WERI-Rb-1 (cell line): ENCODE data around the gene TSHR.

Experiments used
- DNase-seq: peaks from one replicate; pipeline ENCODE4 v3.0.0-alpha.2; 2020
- H3K27ac ChIP-seq: fragments of 250-450 bp; sonication (Bioruptor Pico); 2 replicates; pipeline ENCODE4 v1.5.1; 2020; ENCODE audit warnings: mild to moderate bottlenecking, moderate library complexity
- H3K27me3 ChIP-seq: fragments of 250-450 bp; sonication (Bioruptor Pico); 2 replicates; pipeline ENCODE4 v1.5.1; 2021; ENCODE audit warnings: mild to moderate bottlenecking, low read depth, moderate library complexity; ENCODE audit not compliant: insufficient read depth, severe bottlenecking
- H3K36me3 ChIP-seq: fragments of 250-450 bp; sonication (Bioruptor Pico); 2 replicates; pipeline ENCODE4 v1.5.1; 2020; ENCODE audit warnings: mild to moderate bottlenecking, moderate library complexity
- H3K4me3 ChIP-seq: 2 replicates; pipeline ENCODE4 v1.5.1; 2011; ENCODE audit warnings: low read depth, mild to moderate bottlenecking, control low read depth, low read length
- H3K9me3 ChIP-seq: fragments of 250-450 bp; sonication (Bioruptor Pico); 2 replicates; pipeline ENCODE4 v1.5.1; 2021; ENCODE audit warnings: mild to moderate bottlenecking, moderate library complexity; ENCODE audit not compliant: severe bottlenecking
- TF ChIP-seq, protein P1 (sequence below): IDR thresholded peaks from 2 replicates; pipeline ENCODE4 v1.5.1; 2011; ENCODE audit warnings: low read depth, mild to moderate bottlenecking, control low read depth, inconsistent platforms, low read length

TSHR gene

DNA sequence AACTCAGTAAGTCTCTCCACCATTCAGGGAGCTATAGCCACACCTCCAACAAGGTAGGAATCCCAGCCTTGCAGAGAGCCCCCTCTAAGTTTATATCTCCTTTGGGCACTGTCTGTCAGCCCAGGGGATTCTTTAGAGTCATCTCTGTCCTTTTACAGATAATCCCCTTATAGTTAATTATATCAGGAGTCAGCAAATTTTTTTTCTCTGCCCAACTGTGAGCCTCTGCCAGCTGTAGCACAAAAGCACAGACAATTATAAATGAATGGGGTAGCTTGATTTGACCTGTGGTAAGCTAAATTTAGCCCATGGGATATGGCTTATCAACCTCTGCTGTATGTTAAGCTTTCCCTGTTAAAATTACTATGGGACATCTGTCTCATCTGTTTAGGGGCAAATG, 22.1 kb upstream of the TSHR start:
- no peaks in the 10 kb centered on the region for H3K27me3 ChIP-seq
- no peak for DNase-seq
- H3K4me3 ChIP-seq, result no peak overlapping the region; the same call in 1 of the 2 replicates
- TF ChIP-seq, protein P1, sequence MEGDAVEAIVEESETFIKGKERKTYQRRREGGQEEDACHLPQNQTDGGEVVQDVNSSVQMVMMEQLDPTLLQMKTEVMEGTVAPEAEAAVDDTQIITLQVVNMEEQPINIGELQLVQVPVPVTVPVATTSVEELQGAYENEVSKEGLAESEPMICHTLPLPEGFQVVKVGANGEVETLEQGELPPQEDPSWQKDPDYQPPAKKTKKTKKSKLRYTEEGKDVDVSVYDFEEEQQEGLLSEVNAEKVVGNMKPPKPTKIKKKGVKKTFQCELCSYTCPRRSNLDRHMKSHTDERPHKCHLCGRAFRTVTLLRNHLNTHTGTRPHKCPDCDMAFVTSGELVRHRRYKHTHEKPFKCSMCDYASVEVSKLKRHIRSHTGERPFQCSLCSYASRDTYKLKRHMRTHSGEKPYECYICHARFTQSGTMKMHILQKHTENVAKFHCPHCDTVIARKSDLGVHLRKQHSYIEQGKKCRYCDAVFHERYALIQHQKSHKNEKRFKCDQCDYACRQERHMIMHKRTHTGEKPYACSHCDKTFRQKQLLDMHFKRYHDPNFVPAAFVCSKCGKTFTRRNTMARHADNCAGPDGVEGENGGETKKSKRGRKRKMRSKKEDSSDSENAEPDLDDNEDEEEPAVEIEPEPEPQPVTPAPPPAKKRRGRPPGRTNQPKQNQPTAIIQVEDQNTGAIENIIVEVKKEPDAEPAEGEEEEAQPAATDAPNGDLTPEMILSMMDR, result no peak
- H3K27ac ChIP-seq, result peak overlapping the region; percentile 39
- H3K36me3 ChIP-seq, result 0 out of 2 replicates have a peak, but pooled peaks cover 3% of the 10 kb centered on the region
- H3K9me3 ChIP-seq, result no peaks in the 10 kb centered on the region

DNA sequence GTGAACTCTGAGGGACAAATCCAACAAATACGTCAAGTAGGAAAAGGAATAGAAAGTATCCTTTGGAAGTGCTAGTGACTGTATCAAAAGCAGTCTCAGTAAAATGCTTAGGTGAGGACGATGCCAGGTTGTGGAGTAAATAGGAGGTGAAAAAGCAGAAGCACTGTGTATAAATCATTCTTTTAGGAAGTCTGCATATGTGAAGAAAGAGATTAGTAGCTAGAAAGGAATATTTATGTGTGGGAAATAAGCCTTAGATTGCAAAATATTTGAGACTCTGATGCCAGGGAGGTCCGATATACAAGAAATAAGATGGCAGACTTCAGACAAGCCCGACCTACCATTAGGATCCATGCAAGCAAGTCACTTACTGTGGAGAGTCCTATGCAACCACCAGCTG, 21.7 kb upstream of the TSHR start:
- H3K27me3 ChIP-seq, result no peaks in the 10 kb centered on the region
- TF ChIP-seq, protein P1, result no peak
- H3K36me3 ChIP-seq, result peaks cover 6% of the 10 kb centered on the region
- DNase-seq, result no peak
- no peaks in the 10 kb centered on the region for H3K9me3 ChIP-seq
- H3K4me3 ChIP-seq, result no peak overlapping the region
- H3K27ac ChIP-seq, result peak overlapping the region; percentile 39

DNA sequence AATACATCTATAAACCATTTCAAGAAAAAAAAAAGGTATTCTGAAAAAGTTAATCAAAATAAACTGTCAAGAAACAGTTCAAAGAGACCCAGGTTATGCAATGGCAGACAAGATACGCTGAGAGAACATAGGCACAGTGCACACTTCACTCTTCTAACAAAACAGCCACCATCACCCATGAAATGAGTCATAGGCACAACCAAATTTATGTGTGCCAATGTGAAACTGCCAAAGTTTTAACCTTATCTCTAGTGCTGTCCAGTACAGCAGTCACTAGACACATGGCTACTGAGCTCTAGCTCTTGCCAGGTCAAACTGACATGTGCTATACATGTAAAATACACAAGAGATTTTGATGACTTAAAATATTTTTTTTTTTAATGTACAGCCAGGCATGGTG, 15.3 kb upstream of the TSHR start:
- H3K9me3 ChIP-seq, result no peaks in the 10 kb centered on the region
- DNase-seq, result no peak
- H3K27ac ChIP-seq, result no peak overlapping the region
- TF ChIP-seq, protein P1, result no peak
- no peak overlapping the region for H3K4me3 ChIP-seq
- peaks cover 10% of the 10 kb centered on the region for H3K36me3 ChIP-seq
- no peaks in the 10 kb centered on the region for H3K27me3 ChIP-seq

DNA sequence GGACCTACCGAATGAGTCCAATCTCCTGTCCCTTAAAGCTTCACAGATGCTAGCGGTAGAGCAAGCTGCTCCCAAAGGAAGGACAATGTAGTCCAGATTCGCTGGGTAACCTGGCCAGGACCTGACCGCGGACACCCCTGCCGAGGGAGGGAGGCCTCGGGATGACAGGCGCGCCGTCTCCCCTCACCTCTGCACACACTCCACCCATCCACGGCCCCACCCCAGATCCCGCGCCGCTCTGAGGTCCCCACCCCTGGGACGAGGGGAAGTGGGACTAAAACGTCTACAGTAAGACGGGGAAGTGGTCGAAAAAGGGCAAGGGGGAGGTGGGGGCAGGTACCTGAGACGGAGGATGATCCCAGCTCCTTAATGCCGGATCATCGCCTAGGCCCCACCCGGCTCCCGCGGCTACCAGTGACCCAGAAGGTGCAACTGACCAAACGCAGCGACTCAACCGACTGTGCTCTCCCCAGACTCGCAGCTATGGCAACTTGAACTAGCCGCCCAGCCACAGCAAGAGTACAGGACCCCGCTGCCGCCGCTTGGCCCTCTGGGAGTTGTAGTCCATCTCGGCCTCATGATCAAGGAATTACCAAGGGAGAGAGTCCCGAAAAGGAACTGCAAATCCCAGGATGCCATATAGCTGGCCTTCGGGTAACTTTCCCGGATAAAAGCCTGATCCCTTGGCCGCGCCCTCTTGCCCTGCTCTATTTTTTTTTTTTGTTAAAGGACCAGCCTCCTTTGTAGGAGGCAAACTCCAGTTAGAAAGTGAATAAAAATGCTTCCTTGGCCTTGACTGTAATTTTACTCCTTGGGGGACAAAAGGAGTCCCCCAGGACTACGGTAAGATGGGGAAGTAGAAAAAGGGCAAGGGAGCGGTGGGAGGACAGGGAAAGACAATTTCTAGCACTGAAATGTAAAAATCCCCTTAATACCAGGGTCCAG, 13.9 kb upstream of the TSHR start, which contains the start of gene CEP128:
Gene CEP128, minus strand, starts transcription at position 498 of the 945 bp plus-strand sequence.
- Histone ChIP-seq H3K36me3 (peaks cover 7% of the 10 kb centered on the region), H3K27ac (peak within 1 kb of the TSS; percentile 78), H3K27me3 (no peaks in the 10 kb centered on the region), H3K4me3 (peak within 1 kb of the TSS; percentile 87), H3K9me3 (no peaks in the 10 kb centered on the region)
- TF ChIP-seq, protein P1, result no peak
- DNase-seq, result peak; percentile 98

DNA sequence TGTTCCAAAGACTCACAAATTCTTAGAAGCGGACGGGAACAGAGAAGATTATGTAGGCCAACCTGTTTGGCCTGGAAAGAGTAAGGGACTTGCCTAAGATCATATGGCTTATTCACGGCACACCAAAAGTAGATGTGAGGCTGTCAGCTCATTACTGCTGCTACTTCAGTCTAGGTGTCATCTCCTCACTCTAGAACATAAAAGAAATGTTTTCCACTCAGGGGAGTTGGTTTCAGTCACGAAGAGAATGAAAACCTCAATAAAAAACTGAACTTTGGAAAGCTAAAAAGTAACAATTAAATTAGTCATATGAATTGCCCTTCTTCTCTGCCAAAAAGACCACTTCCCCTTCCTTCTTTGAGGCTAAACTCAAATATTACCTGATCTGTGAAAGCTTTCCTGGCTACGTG, 13.2 kb upstream of the TSHR start:
- H3K27me3 ChIP-seq, result no peaks in the 10 kb centered on the region
- peaks cover 7% of the 10 kb centered on the region for H3K36me3 ChIP-seq
- no peaks in the 10 kb centered on the region for H3K9me3 ChIP-seq
- peak overlapping the region; percentile 87 for H3K4me3 ChIP-seq
- peak overlapping the region; percentile 78 for H3K27ac ChIP-seq
- no peak for DNase-seq
- TF ChIP-seq, protein P1, result no peak
